ENCODE measurements around the gene DNM1. TPM values are rescaled to one million over a fixed set of nuclear protein-coding genes. Genes with fewer than 3 reads are reported as not detected.
"Not testable (repeated sequence)": the region's sequence is repeated elsewhere in the genome, so short reads cannot be mapped to it uniquely, and the experiment has no call there.

DNM1 gene
- total and polyA plus RNA-seq, 2 experiments from 2014 or later: 24.3 to 42.3 TPM

GRCh38 chr9:128180001-128180400 is 23.2 kb upstream of the DNM1 start:
- Histone ChIP-seq H3K27me3 (no peaks in the 10 kb centered on the region), H3K36me3 (peaks cover 65% of the 10 kb centered on the region), H3K27ac (no peak overlapping the region), H3K9me3 (ENCODE audit: low read depth) (no peaks in the 10 kb centered on the region), H3K4me3 (no peak overlapping the region), H3K4me1 (ENCODE audit: low read depth) (no peaks in the 10 kb centered on the region)
- DNase-seq (ENCODE audit: low read depth in 1 of 2, low spot score in 1 of 2): no peak
- TF ChIP-seq CTCF (IDR thresholded peaks at IDR 0.05; ENCODE audit: low read depth, low read length): no peak

GRCh38 chr9:128180447-128180846 is 22.7 kb upstream of the DNM1 start:
- H3K36me3 ChIP-seq: peaks cover 63% of the 10 kb centered on the region
- H3K27ac ChIP-seq: no peak overlapping the region
- H3K9me3 ChIP-seq (ENCODE audit: low read depth): no peaks in the 10 kb centered on the region
- DNase-seq (ENCODE audit: low read depth in 1 of 2, low spot score in 1 of 2): no peak
- no peak for TF ChIP-seq CTCF (IDR thresholded peaks at IDR 0.05; ENCODE audit: low read depth, low read length)
- H3K4me1 ChIP-seq (ENCODE audit: low read depth): no peaks in the 10 kb centered on the region
- no peak overlapping the region for H3K4me3 ChIP-seq
- no peaks in the 10 kb centered on the region for H3K27me3 ChIP-seq

- not testable (repeated sequence) for H3K4me1 ChIP-seq (ENCODE audit: low read depth); H3K9me3 ChIP-seq (ENCODE audit: low read depth); H3K27me3 ChIP-seq; H3K4me3 ChIP-seq; H3K27ac ChIP-seq
- peaks cover 52% of the 10 kb centered on the region for H3K36me3 ChIP-seq
- peak; percentile 39 to 60 for DNase-seq (ENCODE audit: low read depth in 1 of 2, low spot score in 1 of 2)
- peak; percentile 45 for TF ChIP-seq CTCF (IDR thresholded peaks at IDR 0.05; ENCODE audit: low read depth, low read length)
Measured at GRCh38 chr9:128181480-128181879, 21.7 kb upstream of the DNM1 start.

GRCh38 chr9:128182893-128183588 is 20.1 kb upstream of the DNM1 start:
- Histone ChIP-seq H3K9me3 (ENCODE audit: low read depth) (no peaks in the 10 kb centered on the region), H3K4me3 (no peak overlapping the region), H3K27ac (no peak overlapping the region), H3K36me3 (peaks cover 46% of the 10 kb centered on the region), H3K4me1 (ENCODE audit: low read depth) (no peaks in the 10 kb centered on the region), H3K27me3 (no peaks in the 10 kb centered on the region)
- no peak for DNase-seq (ENCODE audit: low read depth in 1 of 2, low spot score in 1 of 2)
- no peak for TF ChIP-seq CTCF (IDR thresholded peaks at IDR 0.05; ENCODE audit: low read depth, low read length)

- H3K9me3 ChIP-seq (ENCODE audit: low read depth): no peaks in the 10 kb centered on the region
- peaks cover 9% of the 10 kb centered on the region for H3K4me1 ChIP-seq (ENCODE audit: low read depth)
- DNase-seq (ENCODE audit: low read depth in 1 of 2, low spot score in 1 of 2): no peak
- H3K27me3 ChIP-seq: no peaks in the 10 kb centered on the region
- H3K36me3 ChIP-seq: peaks cover 26% of the 10 kb centered on the region
- no peak overlapping the region for H3K4me3 ChIP-seq
- H3K27ac ChIP-seq: no peak overlapping the region
- no peak for TF ChIP-seq CTCF (IDR thresholded peaks at IDR 0.05; ENCODE audit: low read depth, low read length)
Measured at GRCh38 chr9:128185979-128186965, 16.9 kb upstream of the DNM1 start.
